GM18498 (cell line): ENCODE measurements around the gene XPNPEP1.

Experiments
- ATAC-seq: cut with Tn5 transposase; IDR thresholded peaks from one replicate; pipeline ENCODE4 v1.9.1; 2021; ENCODE audit warnings: mild to moderate bottlenecking, moderate library complexity; ENCODE audit not compliant: unreplicated experiment

Gene XPNPEP1

DNA sequence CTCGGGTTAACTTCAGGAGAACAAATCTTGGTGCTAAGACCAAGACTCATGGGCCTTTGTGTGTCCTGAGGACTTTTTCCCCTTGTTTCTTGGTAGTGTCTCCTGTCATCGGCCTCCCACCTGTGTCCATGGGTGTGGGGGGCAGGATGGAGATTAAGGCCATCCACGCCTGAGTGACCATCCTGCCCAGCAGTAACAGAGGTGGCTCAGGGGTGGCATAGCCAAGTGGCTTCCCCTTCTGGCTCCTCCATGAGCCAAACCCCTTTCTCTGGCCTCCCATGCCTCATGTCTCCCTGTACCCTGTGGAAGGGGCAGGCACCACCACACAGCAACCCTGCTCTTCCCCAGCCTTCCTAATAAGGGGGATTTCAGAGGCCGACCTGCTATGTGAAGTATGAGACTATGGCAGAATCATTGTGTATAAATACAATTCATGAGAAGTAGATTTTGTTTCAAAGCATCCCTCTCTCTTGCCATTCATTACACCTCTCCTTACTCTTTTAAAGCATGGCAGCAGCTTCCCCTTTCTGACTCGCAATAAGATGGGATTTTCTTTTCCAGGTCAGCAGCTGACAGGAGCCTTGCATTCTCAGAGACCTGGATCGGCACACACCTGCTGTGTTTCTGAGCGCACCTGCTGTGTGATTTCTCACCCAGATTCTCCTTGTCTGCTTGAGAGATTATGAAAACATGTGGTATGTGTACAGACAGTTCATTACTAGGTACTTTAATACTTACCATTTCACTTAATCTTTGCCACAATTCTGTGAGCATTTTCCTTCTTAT lies 102.5 kb downstream of the XPNPEP1 start:
- no peak for ATAC-seq

DNA sequence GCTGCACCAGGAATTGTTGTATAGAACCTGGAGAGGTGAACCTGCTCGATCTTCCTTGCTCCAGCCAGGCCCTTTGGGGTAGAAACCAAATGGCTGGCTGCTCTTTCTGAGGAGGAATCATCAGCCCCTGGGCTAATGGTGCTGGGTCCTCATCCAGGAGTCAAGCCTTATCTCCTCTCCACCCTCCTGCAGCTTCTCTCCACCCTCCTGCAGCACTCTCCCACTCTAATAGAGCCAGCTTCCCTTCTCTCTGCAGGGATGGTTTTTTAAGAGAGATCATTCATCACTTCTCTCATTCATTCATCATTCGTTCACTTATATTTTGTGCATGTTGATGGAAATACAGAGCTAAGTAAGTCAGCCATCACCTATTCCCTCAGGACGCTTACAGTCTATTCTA lies 103.5 kb downstream of the XPNPEP1 start:
- ATAC-seq = no peak
